Measurements from ENCODE around the gene KIF26B. TPM values are rescaled to one million over a fixed set of nuclear protein-coding genes. Genes with fewer than 3 reads are reported as not detected.
"Not testable (repeated sequence)": the region's sequence is repeated elsewhere in the genome, so short reads cannot be mapped to it uniquely, and the experiment has no call there.

The KIF26B gene
- total RNA-seq, 2 donors from 2014 or later: 0.31 to 0.36 TPM

- DNase-seq (no peak), ATAC-seq (no peak)
- intact Hi-C loops (cut with DNase I, micrococcal nuclease): no loop called here
These were observed 137.8 kb downstream of the KIF26B start for GRCh38 chr1:245292553-245292952.

- DNase-seq (no peak), ATAC-seq (no peak)
- intact Hi-C loops (cut with DNase I, micrococcal nuclease): no loop called here
These were observed 139.2 kb downstream of the KIF26B start for GRCh38 chr1:245294020-245294419.

GRCh38 chr1:245298781-245299180, 144.0 kb downstream of the KIF26B start:
- intact Hi-C loops (cut with DNase I, micrococcal nuclease): no loop called here
- ATAC-seq (no peak), DNase-seq (no peak)

GRCh38 chr1:245301162-245301580, 146.4 kb downstream of the KIF26B start:
- intact Hi-C loops (cut with DNase I, micrococcal nuclease): no loop called here
- DNase-seq: no peak
- ATAC-seq: no peak

- ATAC-seq (no peak), DNase-seq (no peak)
- intact Hi-C loops (cut with DNase I, micrococcal nuclease): no loop called here
These were observed 147.1 kb downstream of the KIF26B start for GRCh38 chr1:245301921-245302320.

GRCh38 chr1:245304698-245305097, 149.9 kb downstream of the KIF26B start:
- intact Hi-C loops (cut with DNase I, micrococcal nuclease): no loop called here
- ATAC-seq: no peak

GRCh38 chr1:245306020-245306419, 151.2 kb downstream of the KIF26B start:
- ATAC-seq: no peak
- intact Hi-C loops (cut with DNase I, micrococcal nuclease): no loop called here
- no peak for DNase-seq

More at GRCh38 chr1:245304698-245305097, 149.9 kb downstream of the KIF26B start:
- DNase-seq: no peak

GRCh38 chr1:245306628-245307410, 152.0 kb downstream of the KIF26B start:
- DNase-seq: no peak
- ATAC-seq: no peak
- intact Hi-C loops (cut with DNase I, micrococcal nuclease): no loop called here

GRCh38 chr1:245310571-245311531, 156.1 kb downstream of the KIF26B start:
- ATAC-seq (no peak), DNase-seq (no peak)
- intact Hi-C loops (cut with DNase I, micrococcal nuclease): no loop called here

GRCh38 chr1:245311887-245312536, 157.2 kb downstream of the KIF26B start:
- no peak for ATAC-seq
- intact Hi-C loops (cut with DNase I, micrococcal nuclease): no loop called here
- no peak for DNase-seq

- DNase-seq (no peak), ATAC-seq (no peak)
- intact Hi-C loops (cut with DNase I, micrococcal nuclease): no loop called here
These were observed 158.8 kb downstream of the KIF26B start for GRCh38 chr1:245313576-245313975.

- intact Hi-C loops (cut with DNase I, micrococcal nuclease): no loop called here
- DNase-seq (no peak), ATAC-seq (no peak)
These were observed 162.0 kb downstream of the KIF26B start for GRCh38 chr1:245316784-245317183.

- DNase-seq: no peak
These were observed 162.4 kb downstream of the KIF26B start for GRCh38 chr1:245317217-245317616.

GRCh38 chr1:245319094-245319493, 164.3 kb downstream of the KIF26B start:
- DNase-seq: no peak
- intact Hi-C loops (cut with DNase I, micrococcal nuclease): no loop called here
- no peak for ATAC-seq

More at GRCh38 chr1:245317217-245317616, 162.4 kb downstream of the KIF26B start:
- no peak for ATAC-seq
- intact Hi-C loops (cut with DNase I, micrococcal nuclease): no loop called here

GRCh38 chr1:245322673-245323072, 167.9 kb downstream of the KIF26B start:
- intact Hi-C loops (cut with DNase I, micrococcal nuclease): no loop called here

GRCh38 chr1:245323765-245324164, 169.0 kb downstream of the KIF26B start:
- DNase-seq; ATAC-seq; intact Hi-C loops (cut with DNase I, micrococcal nuclease): not testable (repeated sequence)

More at GRCh38 chr1:245322673-245323072, 167.9 kb downstream of the KIF26B start:
- ATAC-seq (no peak), DNase-seq (no peak)

- DNase-seq (no peak), ATAC-seq (no peak)
- intact Hi-C loops (cut with DNase I, micrococcal nuclease): no loop called here
These were observed 171.4 kb downstream of the KIF26B start for GRCh38 chr1:245325922-245326795.

- intact Hi-C loops (cut with DNase I, micrococcal nuclease): no loop called here
- DNase-seq (no peak), ATAC-seq (no peak)
These were observed 172.6 kb downstream of the KIF26B start for GRCh38 chr1:245327360-245327759.

All from left colon (tissue), 2 donors.